Activated T-cell treated with anti-CD3 and anti-CD28 coated beads, Interleukin-2, amount 50 U/mL, for 72 hours (primary cell): ENCODE results near the gene MNX1. TPM values are rescaled to one million over a fixed set of nuclear protein-coding genes. Genes with fewer than 3 reads are reported as not detected.

Source experiments
- ATAC-seq, 2 donors: fragments of 150-1000 bp; cut with Tn5 transposase; replicated peaks in 1 of 2; 2 replicates each; pipeline ENCODE4 v1.10.0; 2021; ENCODE audit warnings: moderate library complexity in 2 of 2, mild to moderate bottlenecking in 1 of 2
- DNase-seq, 2 donors: peaks; one replicate each; pipeline ENCODE4 v3.0.0; 2021 to 2022; ENCODE audit warnings: mixed read lengths in 1 of 2
- H3K27ac Mint-ChIP-seq: one replicate; pipeline ENCODE4 v1.8.0; 2022; ENCODE audit warnings: mild to moderate bottlenecking, moderate library complexity, mixed read lengths
- H3K27me3 Mint-ChIP-seq: one replicate; pipeline ENCODE4 v1.8.0; 2022; ENCODE audit warnings: low read depth, mixed read lengths
- H3K36me3 Mint-ChIP-seq, 2 donors: one replicate each; pipeline ENCODE4 v1.8.0; 2022; ENCODE audit warnings: mixed read lengths in 2 of 2, mild to moderate bottlenecking in 1 of 2; ENCODE audit not compliant: insufficient read depth in 2 of 2
- H3K4me1 Mint-ChIP-seq: one replicate; pipeline ENCODE4 v1.8.0; 2022; ENCODE audit warnings: low read depth, mixed read lengths
- H3K4me3 Mint-ChIP-seq, 2 donors: one replicate each; pipeline ENCODE4 v1.8.0; 2022; ENCODE audit warnings: mild to moderate bottlenecking in 2 of 2, mixed read lengths in 2 of 2, moderate library complexity in 2 of 2
- H3K9me3 Mint-ChIP-seq, 2 donors: one replicate each; pipeline ENCODE4 v1.8.0; 2022; ENCODE audit warnings: mixed read lengths in 2 of 2
- total RNA-seq, 2 donors: library from RNA; stranded (reverse); gene quantifications; one replicate each; pipeline ENCODE4 v1.2.3, GENCODE V29; 2022

The MNX1 gene
- total RNA-seq, 2 donors from 2014 or later: 0.17 to 0.39 TPM

DNA sequence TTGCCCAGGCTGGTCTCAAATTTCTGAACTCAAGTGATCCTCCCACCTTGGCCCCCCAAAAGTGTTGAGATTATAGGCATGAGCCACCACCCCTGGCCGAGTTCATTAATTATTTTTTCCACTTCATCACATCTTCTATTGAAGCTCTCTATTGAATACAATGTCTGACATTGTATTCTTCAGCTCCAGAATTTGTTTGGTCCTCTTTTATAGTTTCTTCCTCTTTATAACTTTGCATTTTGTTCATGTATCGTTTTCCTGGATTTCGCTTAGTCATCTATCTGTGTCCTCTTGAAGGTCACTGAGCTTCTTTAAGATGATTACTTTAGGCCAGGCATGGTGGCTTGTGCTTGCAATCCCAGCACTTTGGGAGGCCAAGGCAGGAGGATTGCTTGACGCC, 30.8 kb downstream of the MNX1 start:
- H3K27ac Mint-ChIP-seq: no peak overlapping the region
- ATAC-seq (no peak), DNase-seq (no peak)
- H3K4me1 Mint-ChIP-seq: no peaks in the 10 kb centered on the region
- H3K36me3 Mint-ChIP-seq: peaks cover 7 to 11% of the 10 kb centered on the region in 2 donors
- H3K27me3 Mint-ChIP-seq: no peaks in the 10 kb centered on the region
- no peak overlapping the region for H3K4me3 Mint-ChIP-seq
- peaks cover 2 to 3% of the 10 kb centered on the region in 2 donors for H3K9me3 Mint-ChIP-seq

DNA sequence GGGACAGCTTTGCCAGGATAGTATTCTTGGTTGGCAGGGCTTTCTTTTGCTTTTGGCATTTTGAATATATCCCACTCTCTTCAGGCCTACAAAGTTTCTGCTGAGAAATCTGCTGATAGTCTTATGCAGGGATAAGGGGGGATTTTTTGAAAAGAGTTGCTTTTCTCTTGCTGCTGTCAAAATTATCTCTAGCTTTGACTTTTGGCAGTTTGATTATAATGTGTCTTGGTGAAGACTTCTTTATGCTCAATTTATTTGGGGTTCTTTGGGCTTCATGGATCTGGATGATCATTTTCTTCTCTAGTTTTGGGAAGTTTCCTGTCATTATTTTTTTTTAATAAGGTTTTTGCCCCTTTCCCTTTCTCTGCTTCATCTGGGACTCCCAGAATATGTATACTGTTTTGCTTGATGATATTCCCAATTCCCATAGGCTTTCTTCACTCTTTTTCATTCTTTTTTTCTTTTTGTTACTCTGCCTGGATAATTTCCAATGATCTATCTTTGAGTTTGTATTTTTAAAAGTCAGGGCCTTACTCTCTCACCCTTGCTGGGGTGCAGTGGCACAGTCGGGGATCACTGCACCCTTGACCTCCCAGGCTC, 31.4 kb downstream of the MNX1 start:
- Mint-ChIP-seq H3K4me3 (no peak overlapping the region), H3K4me1 (no peaks in the 10 kb centered on the region), H3K27ac (no peak overlapping the region), H3K36me3 (peaks cover 7 to 11% of the 10 kb centered on the region in 2 donors), H3K9me3 (peaks cover 2 to 3% of the 10 kb centered on the region in 2 donors), H3K27me3 (no peaks in the 10 kb centered on the region)
- no peak for DNase-seq
- ATAC-seq: no peak

- no peak for DNase-seq
- Mint-ChIP-seq H3K9me3 (peaks cover 2 to 3% of the 10 kb centered on the region in 2 donors), H3K36me3 (peaks cover 10 to 11% of the 10 kb centered on the region in 2 donors), H3K27ac (no peak overlapping the region), H3K4me3 (no peak overlapping the region), H3K27me3 (no peaks in the 10 kb centered on the region), H3K4me1 (no peaks in the 10 kb centered on the region)
- no peak for ATAC-seq
Measured at GRCh38 chr7:156975620-156976019, 34.8 kb downstream of the MNX1 start.

DNA sequence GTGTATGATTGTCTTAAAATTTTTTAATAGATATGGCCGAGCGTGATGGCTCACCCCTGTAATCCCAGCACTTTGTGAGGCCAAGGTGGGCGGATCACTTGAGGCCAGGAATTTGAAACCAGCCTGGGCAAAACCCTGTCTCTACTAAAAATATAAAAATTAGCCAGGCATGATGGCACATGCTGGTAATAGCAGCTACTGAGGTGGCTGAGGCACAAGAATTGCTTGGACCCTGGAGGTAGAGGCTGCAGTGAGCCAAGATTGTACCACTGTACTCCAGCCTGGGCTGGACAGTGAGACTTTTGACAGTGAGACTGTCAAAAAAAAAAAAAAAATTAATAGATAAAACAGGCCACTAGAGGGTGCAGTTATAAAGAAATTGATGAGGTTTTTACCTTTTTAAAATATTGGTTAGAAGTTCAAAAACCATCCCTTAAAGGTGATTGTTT, 40.5 kb downstream of the MNX1 start:
- Mint-ChIP-seq H3K27me3 (no peaks in the 10 kb centered on the region), H3K4me3 (no peak overlapping the region), H3K4me1 (no peaks in the 10 kb centered on the region), H3K36me3 (peaks cover 1 to 14% of the 10 kb centered on the region in 2 donors), H3K27ac (no peak overlapping the region), H3K9me3 (no peaks in the 10 kb centered on the region)
- no peak for DNase-seq
- peak in 1 of 2 donors; percentile 30 for ATAC-seq

- H3K27ac Mint-ChIP-seq: no peak overlapping the region
- no peak for ATAC-seq
Measured at GRCh38 chr7:156968183-156968582, 42.3 kb downstream of the MNX1 start.

GRCh38 chr7:156966387-156966786, 44.1 kb downstream of the MNX1 start:
- no peaks in the 10 kb centered on the region for H3K9me3 Mint-ChIP-seq
- ATAC-seq: no peak

More at GRCh38 chr7:156968183-156968582, 42.3 kb downstream of the MNX1 start:
- Mint-ChIP-seq H3K9me3 (no peaks in the 10 kb centered on the region), H3K4me3 (no peak overlapping the region), H3K36me3 (peaks cover 4 to 24% of the 10 kb centered on the region in 2 donors), H3K4me1 (no peaks in the 10 kb centered on the region), H3K27me3 (no peaks in the 10 kb centered on the region)
- no peak for DNase-seq

GRCh38 chr7:156964971-156965370, 45.5 kb downstream of the MNX1 start:
- Mint-ChIP-seq H3K4me3 (no peak overlapping the region), H3K9me3 (no peaks in the 10 kb centered on the region), H3K27ac (no peak overlapping the region)

More at GRCh38 chr7:156966387-156966786, 44.1 kb downstream of the MNX1 start:
- H3K4me3 Mint-ChIP-seq: no peak overlapping the region
- no peak for DNase-seq
- H3K27ac Mint-ChIP-seq: no peak overlapping the region
- no peaks in the 10 kb centered on the region for H3K4me1 Mint-ChIP-seq
- H3K27me3 Mint-ChIP-seq: no peaks in the 10 kb centered on the region
- H3K36me3 Mint-ChIP-seq: peaks cover 4 to 34% of the 10 kb centered on the region in 2 donors

GRCh38 chr7:156963472-156963871, 47.0 kb downstream of the MNX1 start:
- Mint-ChIP-seq H3K36me3 (peaks cover 6 to 44% of the 10 kb centered on the region in 2 donors), H3K27me3 (no peaks in the 10 kb centered on the region), H3K27ac (no peak overlapping the region), H3K9me3 (no peaks in the 10 kb centered on the region), H3K4me1 (no peaks in the 10 kb centered on the region), H3K4me3 (no peak overlapping the region)
- ATAC-seq (no peak), DNase-seq (no peak)

More at GRCh38 chr7:156964971-156965370, 45.5 kb downstream of the MNX1 start:
- ATAC-seq: no peak
- no peak for DNase-seq
- Mint-ChIP-seq H3K27me3 (no peaks in the 10 kb centered on the region), H3K4me1 (no peaks in the 10 kb centered on the region), H3K36me3 (peaks cover 7 to 46% of the 10 kb centered on the region in 2 donors)

DNA sequence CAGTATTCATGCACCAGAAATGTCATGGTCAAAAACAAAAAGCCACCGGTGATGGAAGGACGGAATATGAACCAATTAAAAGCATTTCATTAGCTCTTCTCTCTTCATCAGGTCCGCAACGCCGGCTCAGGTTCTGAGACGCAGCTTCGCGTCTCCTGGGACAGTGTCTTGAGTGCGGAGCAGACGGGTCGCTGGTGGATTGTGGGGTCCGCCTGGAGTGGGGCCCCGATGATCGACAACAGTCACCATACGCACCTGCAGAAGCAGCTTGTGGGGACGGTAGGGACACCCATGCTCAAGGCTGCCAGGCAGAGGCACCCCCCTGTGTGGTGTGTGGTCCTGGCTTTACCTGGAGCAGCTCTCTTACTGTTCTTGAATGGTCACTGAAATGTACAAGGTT, 47.6 kb downstream of the MNX1 start:
- H3K27me3 Mint-ChIP-seq: no peaks in the 10 kb centered on the region
- ATAC-seq (no peak), DNase-seq (no peak)
- no peaks in the 10 kb centered on the region for H3K9me3 Mint-ChIP-seq
- H3K4me1 Mint-ChIP-seq: no peaks in the 10 kb centered on the region
- H3K36me3 Mint-ChIP-seq: peaks cover 9 to 43% of the 10 kb centered on the region in 2 donors
- H3K27ac Mint-ChIP-seq: no peak overlapping the region
- H3K4me3 Mint-ChIP-seq: no peak overlapping the region

DNA sequence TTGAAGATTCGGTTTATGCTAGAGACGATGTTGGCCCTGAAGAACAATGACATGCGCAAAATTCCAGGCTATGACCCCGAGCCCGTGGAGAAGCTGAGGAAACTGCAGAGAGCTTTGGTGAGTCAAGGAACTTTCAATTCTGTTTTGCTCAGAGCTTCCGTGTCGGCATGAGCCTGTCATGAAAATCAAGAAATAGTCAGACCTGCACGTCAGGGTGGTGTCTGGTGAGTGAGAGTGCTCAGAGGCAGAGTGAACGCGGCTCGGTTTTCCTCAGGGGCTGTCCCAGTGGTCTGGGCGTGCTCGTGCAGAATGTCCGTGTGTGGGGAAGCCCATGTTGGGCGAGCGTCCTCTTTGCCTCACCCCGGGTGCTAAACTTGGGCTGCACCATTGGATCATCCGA, 48.3 kb downstream of the MNX1 start:
- Mint-ChIP-seq H3K27me3 (no peaks in the 10 kb centered on the region), H3K4me1 (no peaks in the 10 kb centered on the region), H3K9me3 (no peaks in the 10 kb centered on the region), H3K4me3 (no peak overlapping the region), H3K36me3 (peaks cover 9 to 41% of the 10 kb centered on the region in 2 donors), H3K27ac (no peak overlapping the region)
- no peak for DNase-seq
- ATAC-seq: no peak

DNA sequence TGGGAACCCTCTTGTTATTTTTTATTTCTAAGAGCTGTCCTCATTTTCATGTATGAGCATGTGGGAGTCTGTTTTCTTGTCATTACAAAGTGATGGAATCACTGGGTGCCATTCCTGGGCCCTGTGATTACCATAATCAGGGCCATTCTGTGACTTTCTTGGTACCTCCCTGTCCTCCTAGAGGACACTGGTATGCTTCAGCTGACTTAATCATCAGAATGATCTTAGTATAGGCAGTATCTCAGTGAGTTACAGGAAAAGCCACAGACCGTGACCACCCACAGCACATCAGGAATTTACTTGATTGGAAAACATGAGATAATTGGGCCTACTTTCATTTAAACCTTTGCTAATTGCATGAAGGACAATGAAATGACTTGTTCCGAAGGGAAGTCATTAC, 53.7 kb downstream of the MNX1 start:
- H3K4me1 Mint-ChIP-seq: peaks cover 26% of the 10 kb centered on the region
- no peaks in the 10 kb centered on the region for H3K27me3 Mint-ChIP-seq
- no peak overlapping the region for H3K27ac Mint-ChIP-seq
- no peak for DNase-seq
- H3K36me3 Mint-ChIP-seq: peaks cover 16 to 45% of the 10 kb centered on the region in 2 donors
- H3K9me3 Mint-ChIP-seq: no peaks in the 10 kb centered on the region
- no peak overlapping the region for H3K4me3 Mint-ChIP-seq
- ATAC-seq: peak in 1 of 2 donors; percentile 70

GRCh38 chr7:156954941-156955340, 55.5 kb downstream of the MNX1 start:
- H3K27me3 Mint-ChIP-seq: no peaks in the 10 kb centered on the region
- peaks cover 18 to 36% of the 10 kb centered on the region in 2 donors for H3K36me3 Mint-ChIP-seq
- DNase-seq (no peak), ATAC-seq (no peak)
- no peaks in the 10 kb centered on the region for H3K9me3 Mint-ChIP-seq
- H3K27ac Mint-ChIP-seq: no peak overlapping the region
- H3K4me1 Mint-ChIP-seq: peaks cover 39% of the 10 kb centered on the region
- no peak overlapping the region for H3K4me3 Mint-ChIP-seq
